ENCODE measurements around the gene TRIM69. TPM values are rescaled to one million over a fixed set of nuclear protein-coding genes. Genes with fewer than 3 reads are reported as not detected.

The TRIM69 gene
- total and polyA plus RNA-seq, 8 donors: 2.4 to 15.8 (median 4.6) TPM

DNA sequence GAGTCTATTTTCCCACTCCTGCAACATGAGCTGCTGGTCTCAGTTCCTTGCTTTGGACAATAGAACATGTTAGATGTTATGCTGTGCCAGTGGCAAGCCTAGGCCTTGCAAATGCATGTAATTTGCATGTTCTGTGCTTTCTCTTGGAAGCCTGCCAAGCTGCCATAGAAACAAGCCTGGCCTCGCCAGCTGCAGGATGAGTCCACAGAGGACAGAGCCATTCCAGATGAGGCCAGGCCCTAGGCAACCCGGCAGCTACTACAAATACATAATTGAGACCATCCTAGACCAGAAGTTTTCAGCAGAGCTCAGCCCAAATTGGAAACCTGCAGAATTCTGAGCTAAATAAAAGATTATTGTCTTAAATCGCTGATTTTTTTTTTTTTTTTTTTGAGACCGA, 39.6 kb downstream of the TRIM69 start:
- Histone ChIP-seq H3K9me3 (no peaks in the 10 kb centered on the region), H3K4me1 (no peaks in the 10 kb centered on the region), H3K36me3 (no peaks in the 10 kb centered on the region), H3K4me3 (no peak overlapping the region), H3K27me3 (no peaks in the 10 kb centered on the region), H3K27ac (no peak overlapping the region)
- no peak for DNase-seq
- TF ChIP-seq, protein P1, sequence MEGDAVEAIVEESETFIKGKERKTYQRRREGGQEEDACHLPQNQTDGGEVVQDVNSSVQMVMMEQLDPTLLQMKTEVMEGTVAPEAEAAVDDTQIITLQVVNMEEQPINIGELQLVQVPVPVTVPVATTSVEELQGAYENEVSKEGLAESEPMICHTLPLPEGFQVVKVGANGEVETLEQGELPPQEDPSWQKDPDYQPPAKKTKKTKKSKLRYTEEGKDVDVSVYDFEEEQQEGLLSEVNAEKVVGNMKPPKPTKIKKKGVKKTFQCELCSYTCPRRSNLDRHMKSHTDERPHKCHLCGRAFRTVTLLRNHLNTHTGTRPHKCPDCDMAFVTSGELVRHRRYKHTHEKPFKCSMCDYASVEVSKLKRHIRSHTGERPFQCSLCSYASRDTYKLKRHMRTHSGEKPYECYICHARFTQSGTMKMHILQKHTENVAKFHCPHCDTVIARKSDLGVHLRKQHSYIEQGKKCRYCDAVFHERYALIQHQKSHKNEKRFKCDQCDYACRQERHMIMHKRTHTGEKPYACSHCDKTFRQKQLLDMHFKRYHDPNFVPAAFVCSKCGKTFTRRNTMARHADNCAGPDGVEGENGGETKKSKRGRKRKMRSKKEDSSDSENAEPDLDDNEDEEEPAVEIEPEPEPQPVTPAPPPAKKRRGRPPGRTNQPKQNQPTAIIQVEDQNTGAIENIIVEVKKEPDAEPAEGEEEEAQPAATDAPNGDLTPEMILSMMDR (IDR thresholded peaks at IDR 0.05): no peak
- no peak for ATAC-seq
- FAIRE-seq: no peak
- intact Hi-C loops (cut with DNase I): no loop called here
- WGBS, 2 donors: 86 to 88% methylated on average over 4 of the region's 4 CpGs

DNA sequence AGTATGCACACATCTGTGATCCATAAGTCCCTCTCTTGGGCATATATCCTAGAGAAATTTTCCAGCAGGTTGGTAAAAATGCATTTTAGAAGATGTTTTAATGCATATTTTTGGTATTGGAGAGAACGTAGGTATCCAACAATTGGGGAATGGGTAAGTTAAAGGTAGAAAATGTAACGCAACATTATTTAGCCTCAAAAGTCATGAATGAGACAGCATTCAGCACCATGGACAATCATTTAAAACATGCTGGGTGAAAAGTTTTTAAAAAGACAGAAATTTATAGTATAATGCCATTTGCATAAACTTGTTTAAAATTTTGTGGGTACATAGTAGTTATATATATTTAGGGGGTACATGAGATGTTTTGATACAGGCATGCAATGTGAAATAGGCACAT, 43.4 kb downstream of the TRIM69 start:
- FAIRE-seq (no peak), DNase-seq (no peak), ATAC-seq (no peak)
- Histone ChIP-seq H3K27ac (no peak overlapping the region), H3K27me3 (no peaks in the 10 kb centered on the region), H3K36me3 (no peaks in the 10 kb centered on the region), H3K4me1 (peaks cover 0 to 5% (median 0%) of the 10 kb centered on the region in 3 donors), H3K4me3 (no peak overlapping the region), H3K9me3 (no peaks in the 10 kb centered on the region)
- WGBS, 2 donors: 86 to 87% methylated on average over 2 of the region's 2 CpGs
- TF ChIP-seq, protein P1 (IDR thresholded peaks at IDR 0.05): no peak
- intact Hi-C loops (cut with DNase I): no loop called here

DNA sequence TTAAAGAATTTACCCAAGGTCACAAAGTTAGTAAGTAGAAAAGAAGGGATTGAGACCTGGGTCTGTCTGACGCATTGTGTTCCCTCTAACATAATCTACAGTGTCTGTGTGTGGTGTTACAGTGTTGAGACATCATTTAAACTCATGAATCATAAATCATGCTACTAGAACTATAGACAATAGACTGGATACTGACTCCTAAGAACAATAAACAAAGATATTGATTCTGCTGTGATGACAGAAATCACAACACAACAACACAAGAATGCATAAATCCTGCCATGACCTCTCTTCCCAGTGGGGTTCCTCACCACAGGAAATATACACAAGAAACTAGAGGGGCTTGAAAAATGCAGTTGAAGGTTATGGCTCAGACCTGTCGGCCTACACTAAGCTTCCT, 44.3 kb downstream of the TRIM69 start:
- no peak for ATAC-seq
- no peak for DNase-seq
- Histone ChIP-seq H3K9me3 (no peaks in the 10 kb centered on the region), H3K27ac (no peak overlapping the region), H3K4me3 (no peak overlapping the region), H3K4me1 (peaks cover 0 to 8% (median 0%) of the 10 kb centered on the region in 3 donors), H3K36me3 (no peaks in the 10 kb centered on the region), H3K27me3 (no peaks in the 10 kb centered on the region)
- intact Hi-C loops (cut with DNase I): no loop called here
- no peak for FAIRE-seq
- TF ChIP-seq, protein P1 (IDR thresholded peaks at IDR 0.05): no peak
- WGBS, 2 donors: 65 to 73% methylated on average over 2 of the region's 2 CpGs

DNA sequence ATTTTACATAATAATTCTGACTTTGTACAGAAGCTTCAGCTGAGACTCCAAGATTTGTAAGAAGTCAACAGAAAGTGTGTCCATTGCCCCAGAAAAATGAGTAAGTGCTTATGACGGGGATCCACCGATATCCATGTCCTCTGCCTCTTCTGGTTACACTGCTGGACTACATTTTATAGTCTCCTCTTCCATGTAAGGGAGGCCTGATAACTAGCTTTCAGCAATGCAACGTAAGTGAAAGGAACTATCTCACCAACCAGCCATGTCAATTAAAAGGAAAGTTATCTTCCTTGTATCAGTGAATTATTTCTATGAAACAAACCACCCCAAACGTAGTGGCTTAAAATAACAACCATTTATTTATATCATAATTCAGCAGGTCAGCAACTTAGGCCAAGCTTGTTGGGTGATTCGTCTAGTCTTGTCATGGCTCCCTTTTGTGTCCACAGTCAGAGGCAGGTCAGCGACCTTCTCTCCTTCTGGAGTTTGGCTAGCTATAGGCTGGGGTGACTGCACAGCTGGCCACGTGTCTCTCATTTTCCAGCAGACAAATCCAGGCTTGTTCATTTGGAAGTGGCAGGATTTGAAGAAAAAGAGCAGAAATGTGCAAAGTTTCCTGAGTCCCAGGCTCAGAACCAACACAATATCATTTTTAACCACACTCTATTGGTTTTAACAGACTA, 44.9 kb downstream of the TRIM69 start:
- TF ChIP-seq, protein P1 (IDR thresholded peaks at IDR 0.05): no peak
- ATAC-seq: no peak
- Histone ChIP-seq H3K27me3 (no peaks in the 10 kb centered on the region), H3K27ac (no peak overlapping the region), H3K9me3 (no peaks in the 10 kb centered on the region), H3K4me1 (peaks cover 0 to 8% (median 0%) of the 10 kb centered on the region in 3 donors), H3K36me3 (no peaks in the 10 kb centered on the region), H3K4me3 (no peak overlapping the region)
- 77 to 84% methylated on average over 7 of the region's 7 CpGs for WGBS, 2 donors
- intact Hi-C loops (cut with DNase I): no loop called here
- DNase-seq: no peak
- no peak for FAIRE-seq

DNA sequence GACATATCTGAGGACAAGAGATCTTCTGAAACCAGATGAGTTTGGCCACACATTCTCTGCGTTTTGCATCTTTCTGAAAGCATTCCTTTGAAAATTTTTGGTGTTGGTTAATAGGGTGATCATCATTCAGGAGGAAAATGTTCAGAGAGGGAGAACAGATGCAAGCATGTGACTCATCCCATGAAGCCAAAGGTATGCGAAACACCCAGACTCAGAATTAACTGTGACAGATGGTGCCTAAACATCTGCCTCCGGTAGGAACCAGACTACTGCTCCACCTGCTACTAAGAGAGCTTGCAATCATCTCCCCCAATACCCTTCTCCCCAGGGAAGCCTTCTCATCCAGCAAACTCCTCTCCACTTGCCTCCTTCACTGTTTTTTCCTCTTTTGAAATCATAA, 46.2 kb downstream of the TRIM69 start:
- H3K9me3 ChIP-seq: no peaks in the 10 kb centered on the region
- TF ChIP-seq, protein P1 (IDR thresholded peaks at IDR 0.05): no peak
- no peak for FAIRE-seq
- intact Hi-C loops (cut with DNase I): no loop called here
- WGBS, 2 donors: 81 to 87% methylated on average over 3 of the region's 3 CpGs
- no peak overlapping the region for H3K27ac ChIP-seq
- no peaks in the 10 kb centered on the region for H3K36me3 ChIP-seq
- H3K27me3 ChIP-seq: no peaks in the 10 kb centered on the region
- no peak overlapping the region for H3K4me3 ChIP-seq
- DNase-seq: no peak
- peaks cover 0 to 8% (median 0%) of the 10 kb centered on the region in 3 donors for H3K4me1 ChIP-seq
- no peak for ATAC-seq

All from pancreas (tissue), 10 donors.